Right atrium auricular region (tissue), 2 donors: ENCODE results near the gene CD9. TPM values are rescaled to one million over a fixed set of nuclear protein-coding genes. Genes with fewer than 3 reads are reported as not detected.

Experiments
- DNase-seq: peaks from one replicate; pipeline ENCODE4 v3.0.0-alpha.2; 2019; ENCODE audit warnings: low spot score
- H3K27ac ChIP-seq, 2 donors: fragments of 200-600 bp; sonication (generic); 1 replicate in 1 of 2; 2 replicates in 1 of 2; pipeline ENCODE4 v1.5.1; 2016 to 2019
- H3K27me3 ChIP-seq, 2 donors: fragments of 200-600 bp; sonication (generic); one replicate each; pipeline versions ENCODE4 v1.5.1 to v1.6.0; 2017 to 2019
- H3K36me3 ChIP-seq: fragments of 200-600 bp; sonication (generic); one replicate; pipeline ENCODE4 v1.5.1; 2016
- H3K4me1 ChIP-seq, 2 donors: fragments of 200-600 bp; sonication (generic); one replicate each; pipeline versions ENCODE4 v1.5.1 to v1.6.0; 2017 to 2019
- H3K4me3 ChIP-seq, 2 donors: fragments of 200-600 bp; sonication (generic); 1 replicate in 1 of 2; 2 replicates in 1 of 2; pipeline ENCODE4 v1.5.1; 2017 to 2019; ENCODE audit warnings: mild to moderate bottlenecking in 1 of 2, moderate library complexity in 1 of 2
- H3K9me3 ChIP-seq, 2 donors: fragments of 200-600 bp; sonication (generic); one replicate each; pipeline ENCODE4 v1.5.1; 2019
- CTCF ChIP-seq, 2 donors: fragments of 200-600 bp; sonication (generic); IDR thresholded peaks; one replicate each; pipeline ENCODE4 v1.5.1; 2019; ENCODE audit warnings: antibody characterized with exemption in 2 of 2
- total RNA-seq, 2 donors: library from RNA; depleted of rRNA; stranded (reverse); fragments of >200 nt; gene quantifications; one replicate each; pipeline ENCODE4 v1.1.0, GENCODE V29; 2016

CD9 gene
- total RNA-seq, 2 donors from 2014 or later, result 126 to 230 TPM

GRCh38 chr12:6280672-6281071, 80.5 kb downstream of the CD9 start:
- peak overlapping the region in 1 of 2 donors; percentile 34 for H3K27ac ChIP-seq
- no peaks in the 10 kb centered on the region for H3K36me3 ChIP-seq
- H3K4me3 ChIP-seq, result no peak overlapping the region
- DNase-seq, result no peak
- H3K4me1 ChIP-seq, result peaks cover 0 to 30% of the 10 kb centered on the region in 2 donors
- no peaks in the 10 kb centered on the region for H3K9me3 ChIP-seq
- H3K27me3 ChIP-seq, result no peaks in the 10 kb centered on the region
- no peak for TF ChIP-seq CTCF (IDR thresholded peaks at IDR 0.05)

GRCh38 chr12:6281081-6281809, 81.0 kb downstream of the CD9 start:
- TF ChIP-seq CTCF (IDR thresholded peaks at IDR 0.05), result no peak
- no peaks in the 10 kb centered on the region for H3K27me3 ChIP-seq
- no peaks in the 10 kb centered on the region for H3K36me3 ChIP-seq
- H3K27ac ChIP-seq, result no peak overlapping the region
- H3K4me1 ChIP-seq, result peaks cover 0 to 30% of the 10 kb centered on the region in 2 donors
- no peaks in the 10 kb centered on the region for H3K9me3 ChIP-seq
- DNase-seq, result no peak
- no peak overlapping the region for H3K4me3 ChIP-seq

- H3K27me3 ChIP-seq, result no peaks in the 10 kb centered on the region
- H3K27ac ChIP-seq, result no peak overlapping the region
- no peaks in the 10 kb centered on the region for H3K9me3 ChIP-seq
- DNase-seq, result no peak
- no peaks in the 10 kb centered on the region for H3K36me3 ChIP-seq
- H3K4me1 ChIP-seq, result peaks cover 0 to 28% of the 10 kb centered on the region in 2 donors
- no peak for TF ChIP-seq CTCF (IDR thresholded peaks at IDR 0.05)
- no peak overlapping the region for H3K4me3 ChIP-seq
Measured at GRCh38 chr12:6282453-6282840, 82.2 kb downstream of the CD9 start.

- no peaks in the 10 kb centered on the region for H3K9me3 ChIP-seq
- DNase-seq, result no peak
- H3K4me1 ChIP-seq, result peaks cover 0 to 13% of the 10 kb centered on the region in 2 donors
- H3K36me3 ChIP-seq, result no peaks in the 10 kb centered on the region
- no peaks in the 10 kb centered on the region for H3K27me3 ChIP-seq
- H3K27ac ChIP-seq, result no peak overlapping the region
- no peak for TF ChIP-seq CTCF (IDR thresholded peaks at IDR 0.05)
- no peak overlapping the region for H3K4me3 ChIP-seq
Measured at GRCh38 chr12:6284273-6284672, 84.1 kb downstream of the CD9 start.

- Histone ChIP-seq H3K36me3 (no peaks in the 10 kb centered on the region), H3K9me3 (no peaks in the 10 kb centered on the region), H3K4me3 (no peak overlapping the region), H3K27me3 (no peaks in the 10 kb centered on the region), H3K4me1 (peaks cover 0 to 5% of the 10 kb centered on the region in 2 donors), H3K27ac (no peak overlapping the region)
- peak; percentile 85 to 96 for TF ChIP-seq CTCF (IDR thresholded peaks at IDR 0.05)
- no peak for DNase-seq
Measured at GRCh38 chr12:6285063-6285477, 84.9 kb downstream of the CD9 start.
